COR-L47 (cell line): ENCODE measurements around the gene CEP85L.

Experiments
- DNase-seq: peaks from one replicate; lab custom pipeline; 2025; lab: John Stamatoyannopoulos, UW

CEP85L gene

DNA sequence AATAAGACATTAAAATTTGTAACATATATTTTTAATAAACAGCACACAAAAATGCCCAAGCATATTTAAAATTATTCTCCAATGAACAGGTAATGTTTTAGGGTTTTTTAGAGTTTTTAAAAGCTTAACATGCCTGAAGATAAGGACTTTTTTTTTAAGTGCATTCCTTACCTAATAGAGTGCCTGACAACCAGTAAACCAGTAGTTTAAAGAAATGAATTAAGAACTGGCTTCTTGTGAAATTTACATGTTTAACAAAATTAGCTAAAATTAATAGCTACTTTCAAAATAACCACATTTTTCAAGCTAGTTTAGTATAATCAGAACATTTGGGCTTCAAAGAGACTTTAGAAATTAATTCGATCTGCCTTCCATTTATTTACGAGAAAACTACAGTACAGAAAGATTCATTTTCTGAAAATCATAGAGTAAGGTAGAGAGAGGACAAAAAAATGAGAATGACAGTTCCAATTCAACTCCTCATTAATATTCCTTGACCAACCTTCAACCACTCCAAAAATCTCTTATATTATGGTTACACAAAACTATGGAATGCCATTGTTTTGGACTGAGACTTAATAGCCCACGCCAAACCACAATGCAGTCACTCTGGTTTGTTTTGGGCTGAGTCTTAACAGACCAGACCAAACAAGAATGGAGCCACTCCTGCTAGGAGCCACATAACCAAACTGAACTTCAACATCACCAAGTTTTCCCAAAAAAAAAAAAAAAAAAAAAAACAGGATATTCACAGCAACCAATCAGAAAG lies 109.0 kb downstream of the CEP85L start:
- no peak for DNase-seq

DNA sequence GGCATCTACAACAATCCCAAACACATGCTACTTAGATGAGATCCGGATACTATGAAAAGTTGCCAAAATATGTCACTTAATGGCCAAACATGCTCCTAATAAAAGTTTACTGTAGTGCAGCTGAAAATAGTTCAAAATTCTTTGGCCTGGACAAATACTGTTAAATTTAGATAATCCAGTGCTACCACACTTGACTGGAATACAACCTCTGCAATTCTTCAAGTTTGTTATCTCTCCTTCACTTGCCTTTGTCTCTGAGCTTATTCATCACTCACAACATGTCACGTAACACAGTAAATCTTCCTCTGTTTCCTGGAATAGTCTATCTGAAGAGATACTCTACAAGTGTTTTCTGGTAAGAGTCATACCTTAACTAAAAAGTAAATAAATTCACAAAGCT lies 113.8 kb downstream of the CEP85L start:
- no peak for DNase-seq

DNA sequence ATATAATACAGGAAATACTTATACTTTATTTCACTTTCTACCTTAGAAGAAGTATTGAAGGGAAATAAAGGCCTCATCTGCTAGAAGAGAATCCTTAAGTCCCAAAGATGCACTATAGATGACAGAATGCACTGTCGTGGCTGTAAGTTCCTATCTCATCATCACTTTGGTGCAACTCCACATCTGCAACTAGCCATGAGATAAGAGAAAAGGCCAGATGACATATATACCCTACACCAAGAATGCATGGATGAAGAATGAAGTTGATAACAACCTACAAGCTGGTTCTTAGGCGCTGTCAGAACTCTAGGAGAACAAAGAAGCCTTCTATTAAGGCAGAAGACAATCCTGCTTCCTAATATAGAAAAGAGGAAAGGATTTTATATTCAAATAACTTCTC lies 114.9 kb downstream of the CEP85L start:
- DNase-seq, result no peak

DNA sequence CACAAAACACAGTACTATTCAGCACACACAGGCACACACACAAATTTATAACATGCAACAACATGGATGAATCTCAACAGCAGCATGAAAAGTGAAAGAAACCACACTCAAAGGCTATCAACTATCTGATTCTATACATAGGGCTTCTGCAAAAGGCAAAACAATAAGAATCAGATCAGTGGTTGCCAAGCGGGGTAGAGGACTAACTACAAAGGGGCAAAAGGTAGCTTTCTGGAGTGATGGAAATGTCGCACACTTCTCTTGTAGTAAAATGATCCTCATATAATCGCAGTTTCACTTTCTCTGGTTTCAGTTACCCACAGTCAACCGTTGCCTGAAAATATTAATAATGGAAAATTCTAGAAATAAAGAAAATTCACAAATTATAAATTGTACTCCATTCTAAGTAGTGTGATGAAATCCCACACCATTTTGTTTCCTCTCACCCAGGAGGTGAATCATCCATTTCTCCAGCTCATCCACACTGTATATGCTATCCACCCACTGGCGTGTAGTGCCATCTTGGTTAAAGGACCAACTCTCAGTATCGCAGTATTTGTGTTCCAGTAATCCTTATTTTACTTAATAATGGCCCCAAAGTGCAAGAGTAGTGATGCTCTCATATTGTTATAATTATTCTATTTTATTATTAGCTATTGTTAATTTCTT lies 116.1 kb downstream of the CEP85L start:
- no peak for DNase-seq

DNA sequence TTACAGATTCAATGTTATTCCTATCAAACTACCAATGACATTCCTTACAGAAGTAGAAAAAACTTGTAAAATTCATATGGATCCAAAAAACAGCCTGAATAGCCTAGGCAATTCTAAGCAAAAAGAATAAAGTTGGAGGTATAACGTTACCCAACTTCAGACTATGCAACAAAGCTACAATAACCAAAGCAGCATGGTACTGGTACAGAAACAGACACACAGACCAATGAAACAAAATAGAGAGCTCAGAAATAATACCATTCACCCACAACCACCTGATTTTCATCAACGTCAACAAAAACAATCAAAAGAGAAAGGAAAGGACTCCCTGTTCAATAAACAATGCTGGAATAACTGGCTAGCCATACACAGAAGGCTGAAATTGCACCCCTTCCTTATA lies 120.4 kb downstream of the CEP85L start:
- no peak for DNase-seq

DNA sequence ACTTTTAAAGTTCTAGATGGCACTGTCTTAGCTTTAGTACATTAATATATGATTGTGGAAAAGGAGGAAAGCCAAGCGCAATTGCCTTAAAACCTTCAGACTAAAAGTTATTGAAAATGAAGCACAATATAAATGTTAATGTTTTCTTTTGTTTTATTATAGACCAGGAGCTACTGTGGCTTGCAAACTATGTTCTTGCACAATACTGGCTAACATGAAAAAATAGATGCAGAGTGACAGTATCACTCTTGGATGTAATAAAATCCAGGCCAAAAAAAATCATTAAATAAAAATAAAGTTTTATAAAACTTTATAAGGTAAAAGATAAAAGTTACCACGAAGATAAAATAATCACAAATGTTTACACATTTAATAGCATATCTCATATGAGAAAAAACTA lies 121.6 kb downstream of the CEP85L start:
- no peak for DNase-seq

DNA sequence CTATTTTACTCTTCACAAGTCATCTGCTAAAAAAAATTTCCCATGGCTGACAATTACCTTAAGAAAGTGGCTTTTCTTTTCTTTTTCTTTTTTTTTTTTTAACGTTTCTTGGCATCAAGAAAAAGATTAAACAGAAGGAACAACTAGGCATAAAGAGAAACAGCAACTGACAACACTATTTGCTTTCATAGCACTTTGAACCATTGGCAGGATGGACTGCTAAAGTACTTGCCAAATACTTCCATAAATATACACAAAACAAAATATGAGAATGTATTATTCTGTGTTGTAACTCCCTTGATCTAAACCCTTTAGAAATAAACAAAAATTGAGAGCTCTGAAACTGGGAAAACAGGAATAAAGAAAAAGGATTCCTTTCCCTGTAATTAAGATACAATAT lies 123.3 kb downstream of the CEP85L start:
- no peak for DNase-seq

DNA sequence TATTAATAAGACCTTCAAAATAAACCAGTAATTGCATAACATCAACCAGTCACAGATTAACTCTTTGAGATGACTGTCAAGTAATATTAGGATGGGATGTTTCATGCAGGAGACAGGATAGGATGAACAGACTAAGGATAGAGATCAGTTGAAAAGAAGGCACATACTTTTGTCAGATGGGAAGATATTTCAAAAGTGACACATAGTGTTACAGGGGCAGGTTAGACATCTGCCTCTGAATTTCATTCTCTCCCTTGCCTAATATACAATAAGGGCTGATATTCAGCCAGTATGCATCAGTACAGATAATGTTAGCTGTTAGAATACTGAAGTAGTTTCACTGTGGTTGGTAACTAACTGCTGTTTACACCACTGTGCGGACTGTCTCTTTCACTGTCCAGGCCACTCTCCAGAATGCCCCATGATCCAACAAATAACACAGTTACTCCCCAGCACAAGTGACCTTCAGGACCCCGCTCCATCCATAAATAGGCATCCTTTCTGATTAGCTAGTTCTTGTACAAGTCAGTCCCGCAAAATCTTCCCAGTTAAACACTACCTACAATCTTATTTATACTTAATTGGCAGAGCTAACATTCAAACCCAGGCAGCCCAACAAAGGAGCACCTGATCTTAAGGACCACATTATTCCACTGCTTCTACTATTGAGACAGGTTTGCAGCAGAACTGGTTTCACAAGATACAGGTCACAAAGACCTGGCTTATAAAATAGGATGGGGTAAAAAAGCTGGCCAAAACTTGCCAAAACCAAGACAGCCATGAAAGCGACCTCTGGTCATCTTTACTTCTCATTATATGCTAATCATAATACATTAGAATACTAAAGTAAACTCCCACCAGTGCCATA lies 125.2 kb downstream of the CEP85L start:
- no peak for DNase-seq

DNA sequence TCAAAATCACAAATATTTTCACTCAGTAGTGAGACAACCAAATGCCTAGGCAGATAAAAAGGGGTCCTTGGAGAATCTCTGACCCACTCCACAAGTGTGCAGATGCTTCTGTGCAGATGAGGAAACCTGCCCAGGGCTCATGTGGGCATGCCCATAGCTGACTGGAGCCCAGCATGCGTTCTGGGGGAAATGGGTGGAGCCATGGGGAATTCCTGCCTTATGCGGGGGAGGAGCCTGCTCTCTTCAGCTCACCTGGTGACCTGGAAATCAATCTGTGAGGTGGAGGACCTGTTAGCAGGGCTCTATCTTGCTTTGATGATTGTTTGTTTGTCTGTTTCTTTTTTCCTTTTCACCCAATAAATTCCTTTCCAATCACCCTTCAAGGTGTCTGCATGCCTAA lies 126.7 kb downstream of the CEP85L start:
- DNase-seq, result no peak

DNA sequence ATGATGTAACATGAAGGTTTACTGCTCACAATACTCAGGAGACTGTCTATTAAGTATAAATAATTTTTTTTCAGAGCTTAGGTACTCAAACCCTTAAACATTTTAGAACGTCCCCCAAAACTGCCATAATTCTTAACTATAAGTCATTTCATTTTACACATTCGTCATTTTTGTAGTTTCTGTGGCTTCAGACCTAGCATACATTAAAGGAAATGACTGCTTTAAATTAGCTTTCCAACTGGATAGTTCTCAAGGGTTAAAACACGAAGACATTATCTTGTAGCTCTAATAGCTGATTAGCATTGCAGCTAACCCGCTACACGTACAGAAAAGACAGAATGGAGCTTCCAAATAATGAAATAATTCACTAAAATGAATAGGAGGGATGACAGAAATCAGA lies 128.2 kb downstream of the CEP85L start:
- DNase-seq, result no peak

DNA sequence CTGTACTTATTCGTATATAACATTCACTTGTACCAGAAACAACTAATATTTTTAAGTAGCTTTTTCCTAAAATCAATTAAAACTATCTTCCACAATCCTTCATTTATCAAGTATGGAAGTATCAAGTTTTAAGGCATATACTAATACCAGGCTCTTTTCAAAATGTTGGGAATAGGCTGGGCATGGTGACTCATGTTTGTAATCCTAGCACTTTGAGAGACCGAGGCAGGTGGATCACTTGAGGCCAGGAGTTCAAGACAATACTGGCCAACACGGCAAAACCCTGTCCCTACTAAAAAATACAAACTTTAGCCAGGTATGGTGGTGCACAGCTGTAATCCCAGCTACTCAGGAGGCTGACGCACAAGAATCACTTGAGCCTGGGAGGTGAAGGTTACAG lies 129.0 kb downstream of the CEP85L start:
- DNase-seq, result no peak

DNA sequence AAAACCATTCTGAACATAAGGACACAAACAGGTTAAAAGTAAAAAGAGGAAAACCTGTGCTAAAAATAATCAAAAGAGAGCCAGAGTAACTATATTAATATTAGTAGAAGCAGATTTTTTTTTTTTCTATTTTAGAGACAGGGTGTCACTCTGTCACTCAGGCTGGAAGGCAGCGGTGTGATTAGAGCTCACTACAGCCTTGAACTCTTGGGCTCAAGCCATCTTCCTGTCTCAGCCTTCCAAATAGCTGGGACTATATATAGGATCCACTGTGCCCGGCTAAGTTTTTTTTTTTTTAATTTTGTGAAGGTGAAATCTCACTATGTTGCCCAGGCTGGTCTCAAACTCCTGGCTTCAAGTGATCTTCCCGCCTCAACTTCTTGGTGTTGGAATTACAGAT lies 136.7 kb downstream of the CEP85L start:
- no peak for DNase-seq

DNA sequence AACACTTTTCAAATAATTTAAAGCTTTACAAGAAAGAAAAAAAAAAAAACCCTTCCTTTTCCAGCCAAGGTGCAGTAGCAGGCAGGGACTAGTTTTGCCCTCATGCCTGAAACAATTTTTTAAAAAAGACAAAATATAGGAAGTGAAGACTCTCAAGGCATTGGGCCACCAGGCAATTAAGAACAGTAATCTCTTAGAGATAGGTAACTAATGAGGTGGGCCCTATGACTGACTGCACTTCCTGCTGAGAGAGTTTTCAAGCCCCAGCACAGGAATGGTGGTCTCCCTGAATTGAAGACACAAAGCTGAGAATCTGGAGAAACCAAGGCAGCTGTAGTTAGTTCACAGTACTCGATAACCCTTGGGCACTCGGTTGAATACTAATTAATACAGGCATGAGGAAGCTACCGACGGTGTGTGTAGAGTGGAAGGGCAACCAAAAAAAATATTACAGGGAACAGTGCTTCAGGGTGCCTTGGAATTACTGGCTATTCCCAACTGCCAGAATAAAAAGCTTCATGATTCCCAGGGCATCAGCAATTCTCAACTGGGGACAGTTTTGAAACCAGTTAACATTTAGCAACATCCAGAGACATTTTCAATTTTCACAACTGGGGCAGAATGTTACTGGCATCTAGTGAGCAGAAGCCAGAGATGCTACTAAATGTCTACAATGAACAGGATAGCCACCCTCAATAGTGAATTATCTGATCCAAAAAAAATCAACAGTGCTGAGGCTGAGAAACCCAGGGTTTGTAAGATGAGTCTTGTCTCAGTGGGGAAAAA lies 139.3 kb downstream of the CEP85L start:
- DNase-seq, result no peak

DNA sequence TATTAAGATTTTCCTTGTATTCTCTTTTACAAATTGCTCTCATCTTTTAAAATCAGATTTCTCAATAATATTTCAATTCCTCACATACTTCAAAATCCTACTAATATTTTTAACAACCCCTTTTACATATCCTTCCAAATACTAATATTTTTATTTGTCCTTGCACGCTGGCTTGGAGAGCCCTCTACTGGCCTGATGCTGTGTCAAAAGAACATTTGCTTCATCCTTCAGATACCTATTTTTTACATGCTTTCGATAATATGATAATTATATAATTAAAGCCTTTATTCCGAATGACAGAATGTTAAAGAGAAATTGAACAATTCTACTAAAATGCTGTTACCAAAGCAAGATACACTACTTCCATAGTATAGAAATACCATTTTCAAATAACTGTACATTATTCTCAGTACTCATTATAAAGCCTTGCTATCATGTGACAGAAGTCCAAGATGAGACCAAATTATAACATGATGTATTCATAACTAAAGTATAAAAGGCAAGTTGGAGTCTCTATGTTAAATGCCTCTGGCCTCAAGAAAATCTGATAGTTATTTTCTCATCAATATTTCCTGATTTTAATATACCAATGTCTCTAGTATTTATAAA lies 142.3 kb downstream of the CEP85L start:
- peak; percentile 44 for DNase-seq

DNA sequence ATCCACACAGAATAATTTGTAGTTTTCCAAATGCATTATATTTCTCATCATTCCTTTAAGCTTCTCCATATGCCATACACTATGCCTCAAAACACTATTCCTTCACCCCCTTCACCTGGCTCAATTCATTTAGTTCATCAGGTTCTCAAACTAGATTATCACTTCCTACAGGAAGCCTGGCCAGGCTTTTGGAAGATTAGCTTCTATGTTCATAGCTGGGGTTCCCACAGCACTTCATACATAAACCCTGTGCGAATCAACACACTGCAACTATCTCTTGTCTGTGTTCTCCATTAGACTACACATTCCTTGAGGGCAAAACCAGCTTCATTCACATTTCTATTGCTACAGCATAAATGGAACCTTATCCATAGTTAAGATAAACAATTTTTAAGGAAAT lies 143.8 kb downstream of the CEP85L start:
- no peak for DNase-seq

DNA sequence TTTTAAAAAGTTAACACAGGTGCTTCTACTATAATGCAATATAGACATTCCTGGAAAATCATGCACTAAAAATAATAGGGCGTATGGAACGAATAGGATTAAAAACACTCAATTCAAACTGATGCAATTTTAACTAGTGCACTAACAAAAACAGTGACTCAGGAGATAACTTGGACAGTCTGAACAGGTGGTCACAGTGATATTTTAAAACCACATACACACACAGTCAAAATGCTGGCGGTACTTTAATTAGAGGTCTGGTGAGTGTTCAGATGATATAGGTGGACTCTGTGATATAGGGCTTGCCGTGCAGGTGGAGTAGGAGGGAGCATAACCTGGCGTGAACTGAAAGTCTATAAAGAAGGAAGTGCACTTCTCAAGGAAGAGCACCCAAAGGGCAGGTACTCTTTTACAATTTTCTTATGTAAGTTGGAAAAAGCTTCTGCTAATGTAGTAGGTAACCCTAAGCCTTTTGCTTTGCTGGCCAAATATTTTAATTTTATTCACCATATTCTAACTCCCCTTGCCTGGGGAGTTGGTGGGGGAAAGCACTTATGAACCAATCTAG lies 145.2 kb downstream of the CEP85L start:
- no peak for DNase-seq

DNA sequence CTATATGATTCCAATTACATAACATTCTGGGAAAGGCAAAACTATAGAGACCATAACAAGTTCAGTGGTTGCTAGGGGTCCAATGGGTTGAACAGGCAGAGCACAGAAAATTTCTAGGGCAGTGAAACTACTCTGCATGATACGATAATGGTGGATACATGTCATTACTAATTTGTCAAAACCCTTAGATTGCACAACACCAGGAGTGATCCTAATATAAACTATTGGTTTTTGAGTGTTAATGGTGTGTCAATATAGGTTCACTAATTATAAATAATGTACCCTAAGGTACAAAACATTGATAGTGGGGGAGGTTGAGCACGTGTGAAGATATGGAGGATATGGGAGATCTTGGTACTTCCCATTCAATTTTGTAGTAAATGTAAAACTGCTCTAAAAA lies 145.7 kb downstream of the CEP85L start:
- no peak for DNase-seq

DNA sequence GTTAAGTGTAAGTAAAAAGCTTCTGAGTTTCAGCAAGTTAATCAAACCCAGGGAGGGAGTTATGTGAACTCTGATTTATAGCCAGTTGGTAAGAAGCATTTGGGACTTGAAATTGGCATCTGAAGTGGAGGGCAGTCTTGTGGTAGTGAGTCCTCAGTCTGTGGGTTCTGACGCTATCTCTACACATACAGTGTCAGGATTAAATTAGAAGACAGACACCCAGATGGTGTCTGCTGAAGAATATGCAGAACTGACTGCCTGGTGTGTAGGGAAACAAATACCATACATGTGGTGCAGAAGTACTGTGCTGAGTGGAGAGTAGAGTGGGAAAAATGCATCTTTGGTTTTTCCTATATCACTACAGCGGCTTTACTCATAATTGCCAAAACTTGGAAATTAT lies 146.8 kb downstream of the CEP85L start:
- DNase-seq, result no peak

DNA sequence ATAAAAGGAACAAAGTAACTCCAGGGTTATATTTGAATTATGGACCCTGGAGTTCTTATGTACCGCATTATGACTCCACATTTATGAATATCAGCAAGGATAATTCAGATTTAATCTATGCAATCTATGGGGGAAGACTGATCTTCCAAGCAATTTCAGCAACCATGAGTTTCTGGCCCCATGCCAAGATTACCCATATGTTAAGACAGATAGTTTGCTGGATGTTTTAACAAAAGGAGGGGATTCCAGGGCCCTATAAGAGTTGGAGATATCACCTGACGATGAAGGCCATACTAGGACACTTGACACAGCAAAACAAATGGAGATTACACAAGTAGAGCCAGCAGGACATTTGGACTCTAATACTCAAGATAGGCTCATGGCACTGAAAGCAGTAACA lies 149.2 kb downstream of the CEP85L start:
- DNase-seq, result no peak

DNA sequence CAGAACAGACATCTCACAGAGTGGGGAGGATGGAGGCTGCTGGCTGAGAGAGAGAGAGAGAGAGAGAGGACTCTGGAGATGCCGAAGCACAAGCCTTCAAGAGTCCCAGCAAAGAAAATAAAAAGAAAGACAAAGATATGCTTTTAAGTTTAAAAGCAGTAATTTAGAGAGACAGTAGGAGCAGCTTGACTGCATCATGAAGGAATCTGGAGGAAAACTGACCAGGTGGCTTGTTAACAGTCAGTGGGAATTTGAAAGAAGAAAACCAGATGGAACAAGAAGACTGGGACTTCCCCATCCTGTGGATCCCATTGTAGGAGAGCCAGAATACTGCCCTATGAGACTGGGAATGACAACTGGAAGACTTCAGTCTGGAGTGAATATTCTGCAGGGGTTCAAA lies 149.6 kb downstream of the CEP85L start:
- no peak for DNase-seq

DNA sequence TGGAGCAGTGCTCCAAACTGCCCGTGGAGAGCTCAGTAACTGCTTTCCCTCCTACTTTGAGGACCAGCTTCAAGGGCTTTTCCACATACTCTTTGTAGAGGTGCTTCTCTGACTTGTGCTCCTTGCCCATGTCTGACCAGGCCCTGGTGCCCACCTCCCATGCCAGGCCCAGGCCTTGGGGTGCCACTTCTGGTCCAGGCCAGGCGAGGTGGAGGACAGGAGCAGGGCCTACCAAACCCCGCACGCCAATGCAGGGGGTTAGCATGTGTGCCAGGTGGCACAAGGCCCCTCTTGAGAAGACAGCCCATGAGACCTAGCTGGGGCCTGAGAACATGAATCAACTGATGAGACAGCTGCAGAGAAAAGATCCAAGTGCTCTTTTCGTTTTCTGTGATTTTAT lies 150.3 kb downstream of the CEP85L start:
- no peak for DNase-seq
